ENCODE data around the gene EIF2B1. TPM values are rescaled to one million over a fixed set of nuclear protein-coding genes. Genes with fewer than 3 reads are reported as not detected.

The EIF2B1 gene
- total and polyA plus RNA-seq, 2 donors (not counting 1 experiment from before 2014, with no cell fraction given): 48.9 to 54.0 TPM

GRCh38 chr12:123675436-123675835 is 42.0 kb upstream of the EIF2B1 start:
- POLR2A ChIA-PET: no interaction called here
- CTCF ChIA-PET: no interaction called here
- H3K4me3 ChIP-seq (ENCODE audit: control extremely low read depth in 1 of 5, extremely low read depth in 1 of 5, insufficient read depth in 1 of 5, low read depth in 2 of 5, low read length in 4 of 5): no peak overlapping the region

DNA sequence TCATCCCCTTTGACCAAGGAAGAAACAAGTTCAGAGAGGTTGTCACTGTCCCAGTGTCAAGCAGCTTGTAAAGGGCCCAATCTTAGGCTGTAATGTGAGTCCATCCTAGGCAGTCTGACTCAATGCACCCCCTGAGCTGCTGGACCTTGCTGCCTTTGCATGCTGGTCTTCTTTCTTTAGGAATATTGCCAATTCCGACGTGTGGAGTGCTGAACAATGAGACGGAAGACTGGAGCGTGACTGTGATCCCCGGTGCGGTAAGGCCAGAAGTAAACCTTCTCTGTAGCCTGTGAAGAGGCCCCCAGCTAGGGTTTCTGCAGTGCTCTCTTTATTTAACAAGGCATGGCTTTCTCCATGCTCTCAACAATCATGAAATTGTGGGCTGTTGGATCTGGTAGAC is 38.4 kb upstream of the EIF2B1 start:
- intact Hi-C loops (cut with micrococcal nuclease): loop anchor here (1.0 kb wide), 2 partner anchors 39 to 40 kb away; partner anchors contain the start of genes ATP6V0A2, EIF2B1 and GTF2H3
- ChIA-PET CTCF (interaction anchor here (0.6 kb wide), 2 partner anchors 25 to 32 kb away, joined by 3 to 4 read pairs; no protein-coding TSS in a partner anchor), POLR2A (interaction anchor here (0.9 to 1.3 kb wide), 2 partner anchors 40 to 42 kb away, joined by 3 to 7 read pairs; partner anchors contain the start of gene ATP6V0A2)
- ATAC-seq (ENCODE audit: low read depth) (no peak), DNase-seq (no peak)
- Mint-ChIP-seq H3K27ac (peak overlapping the region; percentile 5), H3K27me3 (no peaks in the 10 kb centered on the region), H3K4me3 (peak overlapping the region; percentile 89), H3K9me3 (ENCODE audit: insufficient read depth) (no peaks in the 10 kb centered on the region), H3K4me1 (peaks cover 14% of the 10 kb centered on the region)
- WGBS (ENCODE audit: insufficient coverage): 93% methylated on average over 6 of the region's 6 CpGs
- Histone ChIP-seq H3K9ac (ENCODE audit: low read length) (peak overlapping the region; percentile 83), H4K20me1 (ENCODE audit: control insufficient read depth, insufficient read depth, low read length, poor library complexity, severe bottlenecking) (no peaks in the 10 kb centered on the region), H3K9me3 (ENCODE audit: control extremely low read depth in 1 of 3, control insufficient read depth in 2 of 3, insufficient read depth in 1 of 3, low read length in 2 of 3) (no peaks in the 10 kb centered on the region), H3K4me2 (replicated peaks; ENCODE audit: low read depth, low read length, poor library complexity, severe bottlenecking) (peak overlapping the region; percentile 86), H3K27ac (ENCODE audit: low read length in 2 of 2) (no peak overlapping the region), H3K36me3 (replicated peaks in 1 of 2; ENCODE audit: control extremely low read depth in 1 of 2, control insufficient read depth in 1 of 2, extremely low read depth in 1 of 2, insufficient read depth in 2 of 2, low read length in 1 of 2) (peaks cover 0 to 5% of the 10 kb centered on the region in 2 experiments), H3K4me1 (ENCODE audit: control insufficient read depth in 2 of 2, insufficient read depth in 2 of 2, low read length in 2 of 2) (peaks cover 9 to 14% of the 10 kb centered on the region in 2 donors), H3K79me2 (ENCODE audit: control insufficient read depth, insufficient read depth, low read length) (no peaks in the 10 kb centered on the region), H3K4me3 (ENCODE audit: control extremely low read depth in 1 of 5, extremely low read depth in 1 of 5, insufficient read depth in 1 of 5, low read depth in 2 of 5, low read length in 4 of 5) (no peak overlapping the region), H3K27me3 (replicated peaks in 1 of 4; ENCODE audit: control extremely low read depth in 1 of 4, control insufficient read depth in 3 of 4, insufficient read depth in 4 of 4, low read length in 3 of 4) (no peaks in the 10 kb centered on the region), H2AFZ (ENCODE audit: insufficient read depth, low read depth, low read length, poor library complexity, severe bottlenecking) (peak overlapping the region; percentile 98)
- TF ChIP-seq CTCF (IDR thresholded peaks at IDR 0.05): no peak
- no peak for TF ChIP-seq EZH2 (IDR thresholded peaks at IDR 0.05; ENCODE audit: borderline replicate concordance, insufficient read depth, low read depth, low read length, poor library complexity, severe bottlenecking)

More at GRCh38 chr12:123675436-123675835, 42.0 kb upstream of the EIF2B1 start:
- no peak overlapping the region for H2AFZ ChIP-seq (ENCODE audit: insufficient read depth, low read depth, low read length, poor library complexity, severe bottlenecking)
- H3K27ac ChIP-seq (ENCODE audit: low read length in 2 of 2): no peak overlapping the region
- H3K9me3 ChIP-seq (ENCODE audit: control extremely low read depth in 1 of 3, control insufficient read depth in 2 of 3, insufficient read depth in 1 of 3, low read length in 2 of 3): no peaks in the 10 kb centered on the region
- H4K20me1 ChIP-seq (ENCODE audit: control insufficient read depth, insufficient read depth, low read length, poor library complexity, severe bottlenecking): no peaks in the 10 kb centered on the region
- H3K9ac ChIP-seq (ENCODE audit: low read length): no peak overlapping the region
- TF ChIP-seq EZH2 (IDR thresholded peaks at IDR 0.05; ENCODE audit: borderline replicate concordance, insufficient read depth, low read depth, low read length, poor library complexity, severe bottlenecking): no peak
- TF ChIP-seq CTCF (IDR thresholded peaks at IDR 0.05): no peak
- Mint-ChIP-seq H3K27ac (no peak overlapping the region), H3K9me3 (ENCODE audit: insufficient read depth) (no peaks in the 10 kb centered on the region), H3K4me3 (no peak overlapping the region), H3K27me3 (no peaks in the 10 kb centered on the region), H3K4me1 (peaks cover 14% of the 10 kb centered on the region)
- H3K36me3 ChIP-seq (replicated peaks in 1 of 2; ENCODE audit: control extremely low read depth in 1 of 2, control insufficient read depth in 1 of 2, extremely low read depth in 1 of 2, insufficient read depth in 2 of 2, low read length in 1 of 2): peaks cover 0 to 5% of the 10 kb centered on the region in 2 experiments
- peaks cover 9 to 13% of the 10 kb centered on the region in 2 donors for H3K4me1 ChIP-seq (ENCODE audit: control insufficient read depth in 2 of 2, insufficient read depth in 2 of 2, low read length in 2 of 2)
- no peaks in the 10 kb centered on the region for H3K27me3 ChIP-seq (replicated peaks in 1 of 4; ENCODE audit: control extremely low read depth in 1 of 4, control insufficient read depth in 3 of 4, insufficient read depth in 4 of 4, low read length in 3 of 4)
- H3K79me2 ChIP-seq (ENCODE audit: control insufficient read depth, insufficient read depth, low read length): no peaks in the 10 kb centered on the region
- H3K4me2 ChIP-seq (replicated peaks; ENCODE audit: low read depth, low read length, poor library complexity, severe bottlenecking): no peak overlapping the region
- intact Hi-C loops (cut with micrococcal nuclease): no loop called here
- no peak for DNase-seq
- ATAC-seq (ENCODE audit: low read depth): no peak
- WGBS (ENCODE audit: insufficient coverage): no CpG with 5 or more reads among the region's 1 CpG
